ENCODE data around the gene TM4SF18. TPM values are rescaled to one million over a fixed set of nuclear protein-coding genes. Genes with fewer than 3 reads are reported as not detected.

The TM4SF18 gene
- total RNA-seq, 4 donors from 2014 or later: 6.7 to 35.5 (median 14.6) TPM

DNA sequence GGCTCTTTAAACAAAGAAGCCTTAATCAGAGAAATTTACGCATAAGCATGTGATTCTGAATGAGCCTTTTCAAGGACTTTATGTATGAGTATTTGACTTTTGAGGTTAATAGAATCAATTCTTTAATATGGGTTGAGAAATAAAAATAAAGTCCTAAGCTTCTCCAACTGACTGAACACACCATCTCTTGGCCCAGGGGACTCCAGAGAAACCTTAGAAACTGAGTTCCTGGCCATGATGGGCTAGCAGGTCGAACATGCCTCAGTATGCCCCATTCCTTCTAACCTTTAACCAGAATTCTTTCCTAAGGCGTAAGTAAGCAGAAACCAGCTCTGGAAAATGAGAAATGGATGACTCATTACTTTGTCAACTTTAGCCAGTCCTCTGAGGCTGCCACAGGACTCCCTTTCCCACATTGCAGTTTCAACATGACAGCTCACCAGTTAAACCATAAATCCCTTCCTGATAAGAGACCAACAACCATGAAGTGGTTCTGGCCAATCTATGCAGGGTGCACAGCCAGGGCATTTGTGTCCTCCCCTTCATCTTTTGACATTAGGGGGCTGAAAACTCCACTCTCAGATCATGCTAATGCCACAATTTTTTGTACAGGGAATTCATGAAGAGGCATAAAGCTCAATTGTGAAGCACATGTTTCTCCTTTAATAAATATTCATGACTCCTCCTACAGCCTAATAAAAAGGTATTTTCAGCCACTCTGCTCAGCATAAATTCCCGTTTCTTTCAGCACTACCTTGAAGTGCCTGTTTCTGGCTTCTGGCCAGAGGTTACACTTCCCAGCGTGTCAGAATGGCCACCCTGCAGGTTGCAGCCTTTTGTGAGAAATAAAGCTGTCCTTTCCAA, 33.3 kb downstream of the TM4SF18 start:
- H3K27ac ChIP-seq: peak overlapping the region; percentile 60 to 70
- TF ChIP-seq, protein P1, sequence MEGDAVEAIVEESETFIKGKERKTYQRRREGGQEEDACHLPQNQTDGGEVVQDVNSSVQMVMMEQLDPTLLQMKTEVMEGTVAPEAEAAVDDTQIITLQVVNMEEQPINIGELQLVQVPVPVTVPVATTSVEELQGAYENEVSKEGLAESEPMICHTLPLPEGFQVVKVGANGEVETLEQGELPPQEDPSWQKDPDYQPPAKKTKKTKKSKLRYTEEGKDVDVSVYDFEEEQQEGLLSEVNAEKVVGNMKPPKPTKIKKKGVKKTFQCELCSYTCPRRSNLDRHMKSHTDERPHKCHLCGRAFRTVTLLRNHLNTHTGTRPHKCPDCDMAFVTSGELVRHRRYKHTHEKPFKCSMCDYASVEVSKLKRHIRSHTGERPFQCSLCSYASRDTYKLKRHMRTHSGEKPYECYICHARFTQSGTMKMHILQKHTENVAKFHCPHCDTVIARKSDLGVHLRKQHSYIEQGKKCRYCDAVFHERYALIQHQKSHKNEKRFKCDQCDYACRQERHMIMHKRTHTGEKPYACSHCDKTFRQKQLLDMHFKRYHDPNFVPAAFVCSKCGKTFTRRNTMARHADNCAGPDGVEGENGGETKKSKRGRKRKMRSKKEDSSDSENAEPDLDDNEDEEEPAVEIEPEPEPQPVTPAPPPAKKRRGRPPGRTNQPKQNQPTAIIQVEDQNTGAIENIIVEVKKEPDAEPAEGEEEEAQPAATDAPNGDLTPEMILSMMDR (IDR thresholded peaks at IDR 0.05): no peak
- TF ChIP-seq POLR2A (IDR thresholded peaks at IDR 0.05): no peak

DNA sequence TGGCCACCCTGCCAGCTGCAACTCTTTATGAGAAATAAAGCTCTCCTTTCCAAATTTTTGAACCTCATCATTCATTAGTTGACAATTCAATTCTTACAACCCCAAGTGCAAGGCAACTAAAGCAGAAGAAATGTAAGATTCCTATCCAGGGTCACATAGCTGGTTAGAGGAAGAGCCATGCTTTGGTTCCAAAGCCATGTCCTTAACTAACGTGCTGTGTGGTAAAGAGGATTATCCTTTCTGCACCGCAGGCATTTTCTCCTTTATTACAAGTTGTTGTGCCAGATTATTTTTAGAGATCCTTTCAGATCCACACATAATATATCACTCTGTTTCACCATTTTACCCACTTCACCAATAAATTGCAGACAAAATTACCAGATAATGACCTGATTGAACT, 36.5 kb downstream of the TM4SF18 start:
- Histone ChIP-seq H3K27ac (no peak overlapping the region), H3K36me3 (no peaks in the 10 kb centered on the region), H3K4me1 (peaks cover 0 to 6% of the 10 kb centered on the region in 2 donors), H3K9me3 (no peaks in the 10 kb centered on the region), H3K4me3 (no peak overlapping the region), H3K27me3 (no peaks in the 10 kb centered on the region)
- TF ChIP-seq, protein P1 (IDR thresholded peaks at IDR 0.05): no peak
- no peak for TF ChIP-seq POLR2A (IDR thresholded peaks at IDR 0.05)
- intact Hi-C loops (cut with DNase I; ENCODE audit: low total_unique reads): no loop called here
- DNase-seq: no peak

More for the DNA sequence above, 33.3 kb downstream of the TM4SF18 start:
- H3K4me1 ChIP-seq: peaks cover 0 to 6% of the 10 kb centered on the region in 2 donors
- H3K36me3 ChIP-seq: no peaks in the 10 kb centered on the region
- peak; percentile 27 to 32 for DNase-seq
- H3K27me3 ChIP-seq: no peaks in the 10 kb centered on the region
- intact Hi-C loops (cut with DNase I; ENCODE audit: low total_unique reads): no loop called here
- no peaks in the 10 kb centered on the region for H3K9me3 ChIP-seq
- H3K4me3 ChIP-seq: no peak overlapping the region

DNA sequence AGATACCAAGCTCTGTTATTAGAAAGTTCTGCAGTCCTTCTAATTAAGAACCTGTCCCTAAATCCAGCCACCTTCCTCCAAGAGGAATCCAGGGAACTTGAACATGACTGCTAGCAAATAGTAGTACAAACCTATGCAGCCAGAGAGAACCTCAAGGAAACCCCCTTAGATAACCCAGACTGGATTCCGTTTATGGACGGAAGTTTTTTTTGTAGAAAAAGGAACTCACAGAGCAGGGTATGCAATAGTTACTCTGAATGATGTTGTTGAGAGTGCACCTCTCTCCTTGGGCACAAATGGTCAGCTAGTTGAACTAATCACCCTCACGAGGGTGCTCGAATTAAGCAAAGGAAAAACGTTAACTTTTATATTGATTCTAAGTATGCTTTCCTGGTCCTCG, 40.8 kb downstream of the TM4SF18 start:
- Histone ChIP-seq H3K9me3 (no peaks in the 10 kb centered on the region), H3K27me3 (no peaks in the 10 kb centered on the region), H3K27ac (no peak overlapping the region), H3K4me3 (no peak overlapping the region), H3K36me3 (no peaks in the 10 kb centered on the region), H3K4me1 (no peaks in the 10 kb centered on the region)
- intact Hi-C loops (cut with DNase I; ENCODE audit: low total_unique reads): no loop called here
- DNase-seq: no peak
- TF ChIP-seq POLR2A (IDR thresholded peaks at IDR 0.05): no peak
- TF ChIP-seq, protein P1 (IDR thresholded peaks at IDR 0.05): no peak

DNA sequence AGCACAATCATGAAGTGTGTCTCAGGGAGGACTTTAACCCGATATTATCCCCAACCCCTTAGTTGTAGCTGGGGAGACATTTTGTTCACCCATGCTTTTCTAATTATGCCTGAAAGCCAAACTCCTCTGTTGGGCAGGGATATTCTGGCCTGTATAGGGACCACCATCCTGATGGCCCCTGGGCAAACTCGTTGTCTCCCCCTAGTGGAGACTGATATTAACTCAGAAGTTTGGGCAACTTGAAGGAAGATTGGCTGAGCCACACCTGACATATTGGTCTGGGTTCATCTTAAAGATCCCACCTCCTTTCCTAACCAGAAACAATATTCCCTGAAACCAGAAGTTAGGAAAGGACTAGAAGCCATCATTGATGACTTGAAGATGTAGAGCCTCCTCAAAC, 42.3 kb downstream of the TM4SF18 start:
- Histone ChIP-seq H3K4me3 (no peak overlapping the region), H3K4me1 (no peaks in the 10 kb centered on the region), H3K27me3 (no peaks in the 10 kb centered on the region), H3K36me3 (no peaks in the 10 kb centered on the region), H3K9me3 (no peaks in the 10 kb centered on the region), H3K27ac (no peak overlapping the region)
- no peak for TF ChIP-seq POLR2A (IDR thresholded peaks at IDR 0.05)
- TF ChIP-seq, protein P1 (IDR thresholded peaks at IDR 0.05): no peak
- DNase-seq: no peak
- intact Hi-C loops (cut with DNase I; ENCODE audit: low total_unique reads): no loop called here

DNA sequence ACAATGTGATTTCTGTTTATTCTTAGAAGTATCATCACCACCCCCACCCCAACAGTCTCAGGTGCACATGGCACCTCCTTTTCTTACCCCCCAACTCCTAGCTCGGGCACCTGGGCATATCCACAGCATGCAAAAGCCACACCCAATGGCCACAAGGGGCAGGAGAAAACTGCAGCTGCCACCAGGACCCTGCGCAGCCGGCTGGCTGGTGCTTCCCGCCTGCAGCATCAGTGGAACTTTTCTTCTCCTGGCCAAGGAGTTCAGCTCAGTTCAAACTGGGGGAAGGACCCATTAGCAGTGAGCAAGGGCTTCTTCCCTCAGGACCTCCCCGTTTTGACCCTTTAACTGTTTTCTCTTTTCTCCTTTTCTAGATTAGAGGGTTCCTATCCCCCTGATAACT, 44.8 kb downstream of the TM4SF18 start:
- intact Hi-C loops (cut with DNase I; ENCODE audit: low total_unique reads): no loop called here
- Histone ChIP-seq H3K9me3 (no peaks in the 10 kb centered on the region), H3K27me3 (no peaks in the 10 kb centered on the region), H3K27ac (no peak overlapping the region), H3K4me1 (no peaks in the 10 kb centered on the region), H3K36me3 (no peaks in the 10 kb centered on the region), H3K4me3 (no peak overlapping the region)
- no peak for DNase-seq
- TF ChIP-seq POLR2A (IDR thresholded peaks at IDR 0.05): no peak
- TF ChIP-seq, protein P1 (IDR thresholded peaks at IDR 0.05): no peak

All from uterus (tissue), 4 donors.